Activated effector memory CD4-positive, alpha-beta T cell treated with anti-CD3 and anti-CD28 coated beads, Interleukin-2, amount 50 U/mL, for 16 hours (primary cell): ENCODE data around the gene DIAPH3.

Experiments used
- DNase-seq: peaks from one replicate; pipeline ENCODE4 v3.0.0-alpha.2; 2020

Gene DIAPH3

GRCh38 chr13:59843040-59843439 is 320.7 kb downstream of the DIAPH3 start:
- no peak for DNase-seq

DNA sequence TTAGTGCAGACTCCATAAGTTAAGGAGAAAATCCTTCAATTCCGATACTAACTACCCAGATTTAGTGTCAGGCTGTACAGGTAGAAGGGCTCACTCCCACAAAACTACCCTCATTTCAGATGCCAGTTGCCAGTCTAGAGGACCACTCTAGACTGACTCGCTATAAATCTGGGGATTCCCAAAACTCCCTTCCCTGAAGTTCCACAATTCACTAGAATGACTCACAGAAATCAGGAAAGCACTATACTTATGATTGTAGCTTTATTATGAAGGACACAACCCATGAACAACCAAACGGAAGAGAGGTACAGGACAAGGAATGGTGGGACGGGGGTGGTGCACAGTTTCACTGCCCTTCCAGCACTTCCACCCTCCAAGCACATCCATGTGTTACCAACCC is 321.2 kb downstream of the DIAPH3 start:
- DNase-seq: no peak

DNA sequence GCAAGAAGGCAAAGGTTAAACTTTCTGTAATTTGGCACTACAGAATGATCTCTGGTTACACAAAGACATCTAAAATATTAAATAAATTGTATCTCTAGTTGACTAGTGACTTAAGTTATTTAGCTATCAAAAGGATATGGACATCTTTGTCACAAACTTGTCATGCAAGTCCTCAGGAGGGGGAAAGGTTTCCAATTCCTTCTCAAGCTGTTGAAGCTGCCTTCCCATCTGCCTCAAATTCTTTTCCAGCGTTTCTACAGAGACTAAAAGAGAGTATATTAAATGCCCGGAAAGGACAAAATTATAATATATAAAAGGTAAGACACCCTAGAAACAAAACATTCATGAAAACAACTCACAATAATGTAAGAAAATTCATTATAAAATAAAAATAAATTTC is 324.5 kb downstream of the DIAPH3 start:
- no peak for DNase-seq

- no peak for DNase-seq
These were observed 326.6 kb downstream of the DIAPH3 start for GRCh38 chr13:59837101-59837500.

DNA sequence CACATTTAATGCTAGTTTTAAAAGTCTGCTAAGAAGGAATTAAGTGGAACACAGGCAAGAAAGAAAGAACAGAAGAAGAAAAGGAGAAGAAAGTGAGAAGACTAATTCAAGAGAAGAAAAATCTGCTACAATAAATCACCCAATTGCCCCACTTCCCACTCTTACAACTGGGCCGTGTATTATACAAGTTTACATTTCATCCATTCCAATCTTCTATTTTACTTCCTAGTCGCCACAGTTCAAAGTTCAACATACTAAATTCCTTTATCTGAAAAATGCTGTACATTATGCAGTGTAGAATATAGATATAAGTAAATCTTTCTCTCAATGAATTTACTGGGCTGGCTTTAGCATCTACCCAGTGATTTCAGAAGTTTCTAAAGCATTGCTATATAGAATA is 328.2 kb downstream of the DIAPH3 start:
- DNase-seq: no peak

DNA sequence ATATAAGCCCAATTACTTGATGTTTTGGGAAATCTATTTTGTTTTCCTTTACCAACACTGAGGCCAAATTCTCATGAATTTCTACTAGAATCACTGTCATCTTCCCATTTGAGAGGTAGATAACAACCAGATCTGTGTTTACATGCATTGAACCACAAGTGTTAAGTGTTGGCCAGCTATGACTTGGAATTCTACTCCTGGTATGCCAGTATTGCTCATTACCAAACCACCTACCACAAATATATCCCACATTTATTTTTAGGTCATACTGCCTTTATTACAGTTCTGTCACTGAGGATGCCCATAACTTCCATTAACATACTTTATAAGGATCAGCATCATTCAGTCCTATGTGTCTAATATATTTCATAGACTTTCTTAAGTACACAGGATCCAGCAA is 328.9 kb downstream of the DIAPH3 start:
- no peak for DNase-seq

DNA sequence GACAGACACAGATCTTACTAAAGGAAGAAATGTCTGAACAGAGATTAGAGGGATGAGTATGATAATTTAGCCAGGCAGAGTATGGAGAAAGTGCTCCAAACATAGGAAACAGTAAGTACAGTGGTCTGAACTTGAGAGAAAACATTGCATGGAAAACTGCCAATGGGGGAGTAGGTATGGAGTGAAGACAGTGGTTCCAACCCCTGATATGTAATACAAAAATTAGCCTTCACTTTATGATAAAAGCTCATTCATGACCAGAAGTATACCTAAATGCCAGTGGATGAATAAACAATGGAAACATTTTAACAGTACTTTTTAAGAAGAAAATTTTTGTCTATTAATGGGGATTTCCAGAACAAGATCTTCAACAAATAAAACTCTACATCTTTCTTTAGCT is 334.0 kb downstream of the DIAPH3 start:
- DNase-seq: no peak

- DNase-seq: no peak
These were observed 340.2 kb downstream of the DIAPH3 start for GRCh38 chr13:59823486-59823885.

- DNase-seq: no peak
These were observed 354.2 kb downstream of the DIAPH3 start for GRCh38 chr13:59809564-59809963.

- no peak for DNase-seq
These were observed 356.9 kb downstream of the DIAPH3 start for GRCh38 chr13:59806801-59807200.

GRCh38 chr13:59801107-59801880 is 362.4 kb downstream of the DIAPH3 start:
- no peak for DNase-seq

DNA sequence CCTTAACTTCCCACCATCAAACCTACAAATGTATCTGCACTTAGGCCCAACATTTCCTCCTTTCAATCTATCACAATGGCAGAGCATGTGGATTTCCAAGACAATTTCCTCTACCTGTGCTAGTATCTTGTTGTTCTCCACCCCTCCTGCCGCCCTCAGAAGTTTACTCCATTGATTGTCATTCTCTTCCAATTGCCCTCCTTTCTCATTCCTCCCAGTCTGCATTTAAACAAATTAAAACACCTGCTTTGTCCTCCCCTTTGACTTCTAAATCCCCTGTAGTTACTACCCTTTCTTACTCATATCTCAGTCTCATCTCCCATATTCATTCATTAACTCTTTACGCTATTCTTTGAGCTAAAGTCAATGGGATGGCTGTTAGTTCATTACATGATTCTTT is 370.6 kb downstream of the DIAPH3 start:
- DNase-seq: no peak

DNA sequence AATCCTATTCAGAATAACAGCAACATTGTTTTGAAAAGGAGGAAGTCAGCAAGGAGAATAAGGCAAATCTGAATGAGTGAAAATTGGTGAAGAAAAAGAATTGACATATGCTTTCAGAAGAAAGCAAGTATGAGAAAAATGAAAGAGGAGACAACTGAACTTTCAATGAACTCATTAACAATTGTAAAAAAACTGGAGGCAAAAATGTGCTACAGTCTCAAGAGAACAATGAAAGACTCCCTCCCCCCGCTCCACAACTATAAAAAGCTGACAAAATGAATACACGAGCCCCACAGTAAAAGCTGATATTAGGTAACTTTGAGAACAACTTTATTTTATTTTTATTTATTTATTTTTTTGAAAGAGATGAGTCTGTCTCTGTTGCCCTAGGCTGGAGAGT is 373.1 kb downstream of the DIAPH3 start:
- no peak for DNase-seq

GRCh38 chr13:59789558-59789957 is 374.2 kb downstream of the DIAPH3 start:
- DNase-seq: no peak

DNA sequence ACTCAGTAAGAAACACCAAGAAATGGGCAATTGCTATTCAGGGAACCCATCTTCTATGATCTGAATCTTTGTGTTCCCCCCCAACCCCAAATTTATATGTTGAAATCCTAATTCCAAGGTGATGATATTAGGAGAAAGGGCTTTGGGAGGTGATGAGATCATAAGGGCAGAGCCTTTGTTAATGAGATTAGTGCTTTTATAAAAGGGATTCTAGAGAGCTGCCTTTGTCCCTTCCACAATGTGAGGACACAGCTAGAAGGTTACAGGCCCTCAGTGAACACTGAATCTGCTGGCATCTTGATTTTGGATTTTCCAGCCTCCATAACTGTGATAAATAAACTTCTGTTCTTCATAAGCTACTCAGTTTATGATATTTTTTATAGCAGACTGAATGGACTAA is 376.0 kb downstream of the DIAPH3 start:
- no peak for DNase-seq

DNA sequence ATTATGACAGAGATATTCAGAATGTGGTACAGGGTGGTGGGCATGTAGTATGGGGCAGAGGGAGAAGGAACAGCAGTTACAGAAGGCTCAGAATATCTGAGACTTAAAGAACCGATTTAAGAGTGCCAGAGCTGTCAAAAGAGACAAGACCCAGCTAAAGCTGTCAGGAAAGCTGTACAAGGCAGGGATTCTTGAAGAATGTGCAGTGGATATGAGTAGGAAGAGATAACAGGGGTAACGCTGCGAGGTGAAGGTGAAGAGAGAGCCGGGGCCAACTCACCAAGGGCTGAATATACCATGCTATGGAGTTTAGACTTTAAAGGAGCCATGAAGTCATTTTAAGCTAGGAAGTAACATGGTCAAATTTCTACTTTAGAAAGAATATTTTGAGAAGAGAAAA is 381.0 kb downstream of the DIAPH3 start:
- no peak for DNase-seq

DNA sequence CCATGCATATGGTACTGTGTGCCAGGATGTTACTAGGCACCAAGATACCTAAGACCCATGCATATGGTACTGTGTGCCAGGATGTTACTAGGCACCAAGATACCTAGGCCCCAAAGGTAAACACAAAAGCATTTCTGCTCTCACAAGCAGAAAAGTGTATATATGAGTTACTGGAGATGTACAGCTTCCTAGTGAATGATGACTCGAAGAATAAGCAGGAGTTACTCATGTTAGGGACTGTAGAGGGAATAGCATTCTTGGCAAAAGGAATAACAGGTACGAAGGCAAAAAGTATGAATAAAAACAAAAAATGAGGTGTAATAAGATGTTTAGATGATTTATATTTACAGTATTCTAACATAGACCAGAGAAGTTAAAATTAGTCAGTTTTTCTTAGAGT is 383.7 kb downstream of the DIAPH3 start:
- DNase-seq: no peak

DNA sequence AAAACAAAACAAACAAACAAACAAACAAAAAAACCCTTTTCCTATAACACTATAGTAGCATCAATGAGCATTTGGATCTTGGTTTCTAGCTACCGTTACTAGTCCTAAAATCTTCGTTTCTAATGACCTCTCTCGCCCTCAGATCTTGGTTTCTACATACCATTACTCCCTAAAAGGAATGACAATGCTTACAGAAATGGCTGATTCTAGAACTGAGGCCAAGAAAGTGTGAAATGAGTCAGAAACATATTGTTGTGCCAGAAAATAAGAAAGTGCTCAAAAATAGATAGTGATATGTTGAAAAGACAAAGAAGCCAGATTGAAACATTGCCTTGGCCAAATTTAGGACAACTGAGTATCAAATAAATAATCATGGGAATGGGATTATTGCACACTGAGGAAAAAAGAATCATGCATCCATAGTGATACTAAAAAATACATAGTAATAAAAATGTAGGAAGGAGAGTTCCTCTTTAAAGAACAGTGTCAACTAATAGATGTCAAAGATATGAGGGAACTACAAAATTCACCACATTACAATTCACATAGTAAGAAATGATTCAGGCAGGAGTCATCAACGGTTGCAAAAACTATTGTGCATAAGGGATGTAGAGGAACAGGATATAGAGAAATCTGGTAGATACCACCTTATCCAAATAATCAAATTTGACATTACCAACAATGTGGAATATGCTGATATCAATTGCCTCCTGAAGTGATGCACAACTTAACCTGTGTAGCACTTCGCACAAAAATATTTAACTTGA is 386.6 kb downstream of the DIAPH3 start:
- DNase-seq: no peak

- DNase-seq: no peak
These were observed 389.2 kb downstream of the DIAPH3 start for GRCh38 chr13:59774491-59774971.

DNA sequence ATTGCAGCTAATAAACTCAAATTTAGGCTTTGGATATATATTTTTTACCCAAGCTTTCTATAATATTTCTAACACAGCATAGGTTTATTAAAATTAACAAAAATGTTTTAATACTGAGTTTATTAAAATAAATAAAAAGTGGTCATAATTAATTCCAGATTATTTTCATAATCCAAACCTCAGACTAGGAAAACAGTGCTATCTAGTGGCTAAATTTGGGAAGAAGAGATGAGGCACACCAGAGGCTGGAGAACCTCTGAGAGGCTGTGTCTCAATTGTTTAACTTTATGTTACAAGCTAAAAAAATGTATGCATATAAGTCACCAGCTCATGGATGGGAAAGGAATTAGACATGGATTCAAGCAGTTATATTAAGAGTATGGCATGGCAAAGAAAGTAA is 392.5 kb downstream of the DIAPH3 start:
- no peak for DNase-seq

- no peak for DNase-seq
These were observed 393.3 kb downstream of the DIAPH3 start for GRCh38 chr13:59770451-59770850.

DNA sequence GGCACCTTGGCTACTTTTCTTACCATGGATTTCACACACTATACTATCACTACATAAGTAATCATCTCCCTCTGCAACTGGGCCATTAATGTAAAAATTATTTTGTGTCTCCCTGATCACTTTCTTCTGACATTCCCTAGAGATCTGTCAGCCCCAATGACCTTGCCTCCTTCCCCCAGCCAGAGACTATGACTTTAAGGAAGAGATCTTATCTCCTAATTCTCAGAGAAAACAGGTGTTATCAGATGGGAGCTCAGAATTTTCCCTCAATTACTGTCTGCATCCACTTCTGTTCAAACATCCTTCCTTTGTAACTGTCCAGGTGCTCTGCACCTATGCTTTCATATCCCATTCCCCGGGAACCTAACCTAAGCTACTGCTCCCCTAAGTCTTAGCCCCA is 397.5 kb downstream of the DIAPH3 start:
- DNase-seq: no peak

DNA sequence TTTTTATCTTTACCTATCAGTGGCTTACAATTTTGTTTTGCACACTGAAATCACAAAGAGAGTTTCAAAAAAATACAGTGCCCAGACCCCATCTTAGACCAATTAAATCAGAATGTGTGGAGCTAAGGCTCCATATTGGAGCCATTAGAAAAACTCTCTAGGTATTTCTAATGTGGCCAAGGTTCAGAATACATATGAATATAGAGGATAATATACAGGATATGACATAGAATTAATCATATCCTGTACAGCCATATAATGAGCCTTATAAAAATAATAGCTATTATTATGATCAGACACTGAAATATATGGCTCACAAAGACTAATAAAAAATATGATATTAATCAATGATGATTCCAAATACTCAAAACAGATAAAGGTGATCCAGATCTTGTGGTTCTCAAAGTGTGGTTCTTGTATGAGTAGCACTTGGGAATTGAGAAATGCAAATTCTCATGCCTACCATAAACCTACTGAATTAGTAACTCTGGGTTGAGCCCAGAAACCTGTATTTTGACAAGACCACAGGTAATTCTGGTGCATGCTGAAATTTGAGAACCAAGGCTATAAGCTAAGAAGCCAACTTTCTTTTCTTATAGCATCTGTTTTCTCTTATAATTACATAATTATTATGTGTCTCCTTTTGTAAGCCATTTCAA is 408.0 kb downstream of the DIAPH3 start:
- DNase-seq: no peak

- DNase-seq: no peak
These were observed 409.3 kb downstream of the DIAPH3 start for GRCh38 chr13:59754411-59754810.
